NCI-H1048 (cell line): ENCODE measurements around the gene WNT1.

Experiments used
- DNase-seq: peaks from one replicate; lab custom pipeline; 2025; lab: John Stamatoyannopoulos, UW

The WNT1 gene

DNA sequence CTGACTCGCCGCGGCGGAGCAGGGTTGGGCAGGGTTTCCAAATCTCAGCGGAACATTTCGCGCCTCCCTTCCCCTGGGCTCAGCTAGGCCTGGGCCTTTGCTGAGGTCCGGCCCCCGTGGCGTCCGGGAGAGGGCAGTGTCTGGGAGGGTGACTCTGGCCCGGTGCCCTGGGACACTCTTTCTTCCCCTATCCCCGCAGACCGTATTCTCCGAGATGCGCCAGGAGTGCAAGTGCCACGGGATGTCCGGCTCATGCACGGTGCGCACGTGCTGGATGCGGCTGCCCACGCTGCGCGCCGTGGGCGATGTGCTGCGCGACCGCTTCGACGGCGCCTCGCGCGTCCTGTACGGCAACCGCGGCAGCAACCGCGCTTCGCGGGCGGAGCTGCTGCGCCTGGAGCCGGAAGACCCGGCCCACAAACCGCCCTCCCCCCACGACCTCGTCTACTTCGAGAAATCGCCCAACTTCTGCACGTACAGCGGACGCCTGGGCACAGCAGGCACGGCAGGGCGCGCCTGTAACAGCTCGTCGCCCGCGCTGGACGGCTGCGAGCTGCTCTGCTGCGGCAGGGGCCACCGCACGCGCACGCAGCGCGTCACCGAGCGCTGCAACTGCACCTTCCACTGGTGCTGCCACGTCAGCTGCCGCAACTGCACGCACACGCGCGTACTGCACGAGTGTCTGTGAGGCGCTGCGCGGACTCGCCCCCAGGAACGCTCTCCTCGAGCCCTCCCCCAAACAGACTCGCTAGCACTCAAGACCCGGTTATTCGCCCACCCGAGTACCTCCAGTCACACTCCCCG is 3.0 kb downstream of the WNT1 start:
- DNase-seq = no peak

GRCh38 chr12:48981757-48982157 is 3.6 kb downstream of the WNT1 start:
- DNase-seq = no peak

GRCh38 chr12:48982397-48983080 is 4.4 kb downstream of the WNT1 start:
- no peak for DNase-seq

- no peak for DNase-seq
These were observed 7.4 kb downstream of the WNT1 start for GRCh38 chr12:48985475-48985897.

DNA sequence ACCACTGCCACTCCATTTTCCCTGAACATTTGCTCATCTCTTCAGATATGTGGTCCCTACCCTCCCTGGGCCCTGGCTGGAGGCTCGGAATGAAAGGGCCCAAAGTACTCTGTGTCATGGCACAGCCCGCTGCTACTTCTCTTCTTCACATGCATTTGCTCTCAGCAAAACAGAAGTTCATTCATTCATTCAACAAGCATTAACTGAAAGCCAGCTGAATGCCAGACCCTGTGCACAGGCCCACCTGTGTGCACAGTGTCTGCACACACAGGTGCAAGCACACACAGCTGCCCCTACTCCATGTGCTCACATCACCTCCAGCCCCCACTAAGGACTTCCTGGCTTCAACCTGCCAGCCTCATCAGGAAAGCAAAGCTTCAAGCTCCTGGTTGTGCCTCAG is 7.8 kb downstream of the WNT1 start:
- no peak for DNase-seq

DNA sequence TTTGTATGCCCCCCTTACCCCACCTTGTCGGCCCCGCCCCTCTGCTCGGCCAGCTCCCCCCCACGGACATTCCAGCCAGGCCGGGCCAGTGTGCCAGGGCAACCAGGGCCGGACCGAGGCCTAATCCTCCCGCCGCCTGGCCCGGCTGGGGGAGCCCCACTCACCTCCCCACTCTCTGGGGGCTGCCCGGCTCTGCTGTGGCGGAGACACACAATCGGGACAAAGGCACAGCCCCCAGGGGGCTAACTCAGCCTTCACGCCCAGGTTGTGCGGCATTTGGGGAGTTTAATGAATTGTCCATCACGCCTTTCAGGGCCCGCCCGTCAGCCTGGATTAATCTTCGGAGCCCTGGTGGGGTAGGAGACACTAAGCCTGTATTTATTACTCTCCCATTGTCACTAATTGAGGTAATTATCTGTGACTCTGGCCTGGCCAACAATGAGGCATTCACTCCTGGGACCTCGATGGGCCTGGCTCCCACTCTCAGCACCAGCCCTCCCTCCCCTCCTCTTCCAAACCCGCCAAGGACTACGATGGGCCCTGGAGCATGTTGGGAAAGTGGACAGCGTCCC is 8.7 kb downstream of the WNT1 start:
- no peak for DNase-seq

- DNase-seq = no peak
These were observed 10.0 kb downstream of the WNT1 start for GRCh38 chr12:48988030-48988649.

DNA sequence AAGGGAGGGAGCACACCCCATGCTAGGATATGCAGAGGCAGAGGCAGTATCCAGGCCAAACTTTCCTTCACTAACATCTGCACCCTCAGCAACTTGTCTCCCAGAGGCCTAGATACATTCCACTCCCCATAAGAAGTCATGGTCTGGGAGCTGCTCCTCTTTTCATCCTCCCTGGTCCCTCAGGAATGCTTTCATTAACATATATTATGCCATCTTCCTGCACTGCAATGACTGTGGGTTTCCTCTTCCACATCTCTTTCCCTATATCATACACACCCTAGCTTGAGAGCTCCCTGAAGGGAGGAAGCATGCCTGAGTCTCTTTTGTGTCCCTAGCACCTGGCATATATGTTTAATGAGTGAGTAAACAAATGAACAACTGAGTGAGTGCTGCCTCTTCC is 12.4 kb downstream of the WNT1 start:
- DNase-seq = no peak

GRCh38 chr12:48991247-48992050 is 13.3 kb downstream of the WNT1 start:
- no peak for DNase-seq

GRCh38 chr12:48993787-48994186 is 15.7 kb downstream of the WNT1 start:
- DNase-seq = no peak

DNA sequence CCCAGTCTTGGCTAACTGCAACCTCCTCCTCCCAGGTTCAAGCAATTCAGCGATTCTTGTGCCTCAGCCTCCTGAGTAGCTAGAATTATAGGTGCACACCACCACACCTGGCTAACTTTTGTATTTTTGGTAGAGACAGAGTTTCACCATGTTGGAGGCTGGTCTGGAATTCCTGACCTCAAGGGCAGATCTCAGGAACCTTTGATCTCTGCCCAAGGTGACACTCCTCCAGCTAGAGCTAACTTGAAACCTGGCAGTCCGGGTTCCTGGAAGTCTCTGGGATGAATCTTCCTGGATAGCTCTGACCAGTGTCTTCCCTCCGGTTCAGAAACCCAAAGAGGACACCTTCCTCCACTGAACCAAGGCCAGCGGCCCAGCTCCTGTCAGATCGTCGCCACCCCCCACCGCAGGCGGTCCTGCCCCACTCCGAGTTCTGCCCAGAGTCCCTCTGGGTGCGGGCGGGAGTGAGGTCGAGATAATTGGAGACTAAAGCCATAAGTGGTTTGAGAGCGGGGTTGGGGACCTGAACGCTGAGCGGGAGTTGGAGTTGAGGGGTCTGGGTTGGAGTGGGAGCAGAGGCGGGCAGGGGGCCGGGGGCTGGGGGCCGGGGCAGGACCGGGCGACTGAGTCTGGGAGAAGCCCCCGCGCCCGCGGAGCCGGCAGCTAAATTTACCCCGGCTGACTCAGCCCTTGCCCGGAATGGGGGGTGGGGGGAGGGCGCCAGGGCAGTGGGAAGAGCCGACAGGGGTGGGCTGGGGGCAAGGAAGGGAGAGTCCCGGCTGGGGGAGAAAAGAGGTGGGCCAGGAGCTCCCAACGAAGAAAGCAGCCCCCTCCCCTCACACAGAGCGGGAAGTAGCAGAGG is 16.3 kb downstream of the WNT1 start:
- no peak for DNase-seq

GRCh38 chr12:48995086-48995879 is 17.2 kb downstream of the WNT1 start:
- DNase-seq = no peak

- no peak for DNase-seq
These were observed 18.9 kb downstream of the WNT1 start for GRCh38 chr12:48996794-48997718.

- DNase-seq = no peak
These were observed 19.8 kb downstream of the WNT1 start for GRCh38 chr12:48997719-48998496.

GRCh38 chr12:48998497-48999353 is 20.6 kb downstream of the WNT1 start:
- no peak for DNase-seq

DNA sequence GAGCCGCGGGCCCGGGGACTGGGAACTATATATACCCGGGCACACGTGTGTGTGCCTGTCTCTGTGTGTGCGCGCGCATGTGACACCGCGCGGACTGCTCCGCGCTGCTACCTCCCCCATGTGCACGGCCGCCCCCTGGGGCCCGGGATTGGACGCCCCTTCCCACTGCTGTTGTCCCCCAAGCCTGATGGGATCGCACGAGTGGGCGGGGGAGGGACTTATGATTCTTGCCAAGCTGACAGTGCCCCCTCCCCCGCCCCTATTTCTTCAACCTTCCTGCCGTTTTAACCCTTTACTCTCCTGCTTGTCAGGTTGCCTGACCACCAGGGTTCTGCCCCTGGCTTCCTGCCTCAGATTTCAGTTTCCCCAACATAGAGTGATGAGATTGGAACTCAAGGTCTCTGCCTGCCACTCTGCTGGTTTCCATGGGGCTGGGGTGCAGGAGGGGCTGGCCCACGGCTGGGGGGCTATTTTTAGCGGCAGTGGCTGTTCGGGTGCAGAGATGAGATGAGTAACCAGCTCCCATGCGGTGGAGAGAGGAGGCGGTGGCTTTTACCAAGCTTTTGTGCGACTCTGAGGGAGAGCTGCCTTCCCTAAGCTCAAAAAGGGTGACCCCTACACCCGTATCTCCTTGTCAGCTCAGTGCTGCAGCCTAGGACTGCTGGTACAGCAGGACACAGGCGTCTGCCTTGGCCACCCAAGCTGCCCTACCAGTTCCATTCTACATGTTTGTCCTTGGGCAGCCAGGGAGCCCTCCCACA is 21.4 kb downstream of the WNT1 start, which contains the start of gene DDN:
Gene DDN, minus strand, starts transcription at position 5 of the 761 bp plus-strand sequence. CDS start 88 bp downstream, outside the sequence.
- no peak for DNase-seq
